Measurements from ENCODE around the gene RAPGEF5. TPM values are rescaled to one million over a fixed set of nuclear protein-coding genes. Genes with fewer than 3 reads are reported as not detected.

RAPGEF5 gene, protein sequence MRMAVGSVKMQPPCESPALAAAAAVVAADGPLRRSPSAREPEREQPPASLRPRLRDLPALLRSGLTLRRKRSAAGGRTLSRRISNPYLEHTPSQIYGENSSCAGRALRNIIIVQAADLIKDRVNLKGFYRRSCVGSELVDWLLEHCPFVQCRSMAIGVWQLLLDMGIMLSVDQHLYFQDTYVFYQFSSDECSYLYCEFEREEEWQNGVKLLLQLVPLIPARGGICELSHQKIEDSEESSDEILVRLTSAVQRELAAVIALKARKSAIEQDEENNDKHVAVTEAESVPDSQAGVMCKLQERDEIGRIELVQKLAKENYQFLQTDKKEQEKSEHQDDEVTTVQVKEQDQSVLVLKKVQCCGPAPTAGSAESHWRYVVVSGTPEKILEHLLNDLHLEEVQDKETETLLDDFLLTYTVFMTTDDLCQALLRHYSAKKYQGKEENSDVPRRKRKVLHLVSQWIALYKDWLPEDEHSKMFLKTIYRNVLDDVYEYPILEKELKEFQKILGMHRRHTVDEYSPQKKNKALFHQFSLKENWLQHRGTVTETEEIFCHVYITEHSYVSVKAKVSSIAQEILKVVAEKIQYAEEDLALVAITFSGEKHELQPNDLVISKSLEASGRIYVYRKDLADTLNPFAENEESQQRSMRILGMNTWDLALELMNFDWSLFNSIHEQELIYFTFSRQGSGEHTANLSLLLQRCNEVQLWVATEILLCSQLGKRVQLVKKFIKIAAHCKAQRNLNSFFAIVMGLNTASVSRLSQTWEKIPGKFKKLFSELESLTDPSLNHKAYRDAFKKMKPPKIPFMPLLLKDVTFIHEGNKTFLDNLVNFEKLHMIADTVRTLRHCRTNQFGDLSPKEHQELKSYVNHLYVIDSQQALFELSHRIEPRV
- total RNA-seq: 29.7 TPM

DNA sequence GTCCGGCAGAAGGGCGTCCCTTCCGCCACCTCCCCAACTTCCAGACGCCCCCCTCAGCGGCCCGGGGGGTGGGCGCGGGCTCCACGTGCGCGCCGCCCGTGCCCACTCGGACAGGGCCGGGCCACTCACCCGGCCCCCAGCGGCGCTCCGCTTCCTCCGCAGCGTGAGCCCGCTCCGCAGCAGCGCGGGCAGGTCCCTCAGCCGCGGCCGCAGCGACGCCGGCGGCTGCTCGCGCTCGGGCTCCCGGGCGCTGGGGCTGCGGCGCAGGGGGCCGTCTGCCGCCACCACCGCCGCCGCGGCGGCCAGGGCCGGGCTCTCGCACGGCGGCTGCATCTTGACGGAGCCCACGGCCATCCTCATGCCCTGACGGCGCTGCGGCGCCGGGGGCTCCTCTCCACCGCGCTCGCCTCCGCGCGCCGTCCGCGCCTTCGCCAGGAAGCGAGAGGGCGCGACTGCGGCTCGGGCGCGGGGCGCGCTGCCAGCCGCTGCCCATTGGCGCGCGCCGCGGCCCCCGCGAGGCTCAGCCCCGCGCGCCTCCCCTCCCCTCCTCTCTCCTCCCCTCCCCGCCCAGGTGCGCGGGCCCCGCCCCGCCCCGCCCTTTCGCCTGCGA lies at the start of gene RAPGEF5:
TSS of gene RAPGEF5 (minus strand) at position 454 of the 610 bp plus-strand sequence. CDS start at position 360, 94 bp downstream.
- H3K4me3 ChIP-seq (ENCODE audit: low read length in 3 of 3): peak within 1 kb of the TSS; percentile 48 to 51 (median 49)
- no peak within 1 kb of the TSS for H3K9ac ChIP-seq (ENCODE audit: low read depth in 1 of 3, low read length in 3 of 3)
- H3K27ac ChIP-seq (ENCODE audit: low read depth, low read length): no peak within 1 kb of the TSS
- no peaks in the 10 kb centered on the region for H3K36me3 ChIP-seq (ENCODE audit: control insufficient read depth in 3 of 3, insufficient read depth in 3 of 3, low read length in 3 of 3)
- peaks cover 4 to 11% (median 7%) of the 10 kb centered on the region in 3 donors for H3K27me3 ChIP-seq (ENCODE audit: control insufficient read depth in 3 of 3, insufficient read depth in 3 of 3, low read length in 3 of 3)
- H3K9me3 ChIP-seq (ENCODE audit: control insufficient read depth in 3 of 3, low read length in 3 of 3): no peaks in the 10 kb centered on the region
- H3K4me1 ChIP-seq (ENCODE audit: control insufficient read depth in 3 of 3, insufficient read depth in 3 of 3, low read length in 3 of 3): peaks cover 4 to 5% (median 5%) of the 10 kb centered on the region in 3 donors

DNA sequence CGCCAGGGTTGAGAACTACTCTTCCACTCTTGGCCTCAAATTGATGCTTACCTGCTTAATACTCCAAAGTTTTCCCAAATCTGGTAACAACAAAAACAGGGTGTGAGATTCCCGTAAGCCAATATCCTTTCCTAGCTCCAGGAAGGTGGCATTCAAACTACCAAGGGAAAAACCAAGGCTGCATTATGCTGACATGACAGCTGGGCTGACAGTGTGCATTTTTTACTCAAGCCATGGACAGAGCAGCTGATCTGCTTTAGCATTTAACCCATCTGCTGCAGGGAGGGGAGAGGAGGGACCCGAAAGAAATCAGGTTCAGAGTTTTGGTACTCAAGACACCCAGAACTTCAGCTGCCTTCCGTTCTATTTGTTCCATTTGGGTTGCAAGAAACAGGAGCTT lies 49.8 kb upstream of the RAPGEF5 start:
- Histone ChIP-seq H3K9ac (ENCODE audit: low read depth in 1 of 3, low read length in 3 of 3) (no peak overlapping the region), H3K4me3 (ENCODE audit: low read length in 3 of 3) (no peak overlapping the region), H3K27me3 (ENCODE audit: control insufficient read depth in 3 of 3, insufficient read depth in 3 of 3, low read length in 3 of 3) (no peaks in the 10 kb centered on the region), H3K27ac (ENCODE audit: low read depth, low read length) (no peak overlapping the region), H3K9me3 (ENCODE audit: control insufficient read depth in 3 of 3, low read length in 3 of 3) (no peaks in the 10 kb centered on the region), H3K36me3 (ENCODE audit: control insufficient read depth in 3 of 3, insufficient read depth in 3 of 3, low read length in 3 of 3) (no peaks in the 10 kb centered on the region), H3K4me1 (ENCODE audit: control insufficient read depth in 3 of 3, insufficient read depth in 3 of 3, low read length in 3 of 3) (no peaks in the 10 kb centered on the region)

DNA sequence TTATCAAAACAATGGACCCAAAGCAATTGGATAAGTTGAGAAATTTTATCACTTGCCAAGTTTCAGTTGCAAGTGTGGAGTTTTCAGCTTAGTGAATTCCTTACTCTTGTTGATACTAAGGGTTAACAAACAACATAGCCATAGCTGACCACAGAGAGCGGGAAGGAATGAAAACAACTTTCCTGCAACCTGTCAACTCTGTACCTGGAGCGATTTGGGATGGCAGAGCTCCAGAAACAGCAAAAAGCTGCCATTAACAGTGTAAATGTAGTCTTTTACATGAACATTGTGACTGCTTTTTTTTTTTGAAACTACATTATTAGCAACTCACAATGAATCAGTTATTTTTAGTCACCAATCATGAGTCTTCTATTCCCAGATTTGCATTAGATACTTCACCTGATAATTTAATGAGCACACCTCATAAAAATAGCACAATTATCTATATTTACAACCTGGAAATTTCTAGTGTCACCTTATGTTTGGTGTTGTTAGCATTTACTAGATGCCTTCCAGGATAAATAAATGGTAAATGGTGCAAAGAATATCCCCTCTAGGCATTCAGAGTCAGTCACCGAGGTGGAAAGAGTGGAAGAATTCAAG lies 47.6 kb upstream of the RAPGEF5 start:
- Histone ChIP-seq H3K9me3 (ENCODE audit: control insufficient read depth in 3 of 3, low read length in 3 of 3) (no peaks in the 10 kb centered on the region), H3K36me3 (ENCODE audit: control insufficient read depth in 3 of 3, insufficient read depth in 3 of 3, low read length in 3 of 3) (no peaks in the 10 kb centered on the region), H3K27ac (ENCODE audit: low read depth, low read length) (no peak overlapping the region), H3K9ac (ENCODE audit: low read depth in 1 of 3, low read length in 3 of 3) (no peak overlapping the region), H3K4me3 (ENCODE audit: low read length in 3 of 3) (no peak overlapping the region), H3K27me3 (ENCODE audit: control insufficient read depth in 3 of 3, insufficient read depth in 3 of 3, low read length in 3 of 3) (no peaks in the 10 kb centered on the region), H3K4me1 (ENCODE audit: control insufficient read depth in 3 of 3, insufficient read depth in 3 of 3, low read length in 3 of 3) (no peaks in the 10 kb centered on the region)

DNA sequence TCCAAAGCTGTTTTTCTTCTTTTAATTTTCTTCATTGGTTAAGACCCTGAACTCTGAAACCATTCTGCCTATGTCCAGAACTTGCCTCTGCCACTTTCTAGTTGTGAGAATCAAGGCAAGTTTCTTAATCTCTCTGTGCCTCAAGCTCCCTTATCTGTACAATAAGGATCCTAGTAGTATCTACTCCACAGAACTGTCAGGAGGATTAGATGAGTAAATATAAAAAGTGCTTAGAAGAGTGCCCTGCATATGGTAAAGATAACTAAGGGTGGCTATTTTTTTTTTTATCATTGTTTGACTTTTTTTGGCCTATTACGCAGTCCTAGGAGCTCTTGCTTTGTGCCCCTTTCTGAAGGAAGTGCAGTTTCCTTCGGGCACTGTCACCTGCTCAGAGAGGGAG lies 46.4 kb upstream of the RAPGEF5 start:
- Histone ChIP-seq H3K4me1 (ENCODE audit: control insufficient read depth in 3 of 3, insufficient read depth in 3 of 3, low read length in 3 of 3) (no peaks in the 10 kb centered on the region), H3K27me3 (ENCODE audit: control insufficient read depth in 3 of 3, insufficient read depth in 3 of 3, low read length in 3 of 3) (no peaks in the 10 kb centered on the region), H3K9ac (ENCODE audit: low read depth in 1 of 3, low read length in 3 of 3) (no peak overlapping the region), H3K36me3 (ENCODE audit: control insufficient read depth in 3 of 3, insufficient read depth in 3 of 3, low read length in 3 of 3) (no peaks in the 10 kb centered on the region), H3K9me3 (ENCODE audit: control insufficient read depth in 3 of 3, low read length in 3 of 3) (no peaks in the 10 kb centered on the region), H3K4me3 (ENCODE audit: low read length in 3 of 3) (no peak overlapping the region), H3K27ac (ENCODE audit: low read depth, low read length) (no peak overlapping the region)

DNA sequence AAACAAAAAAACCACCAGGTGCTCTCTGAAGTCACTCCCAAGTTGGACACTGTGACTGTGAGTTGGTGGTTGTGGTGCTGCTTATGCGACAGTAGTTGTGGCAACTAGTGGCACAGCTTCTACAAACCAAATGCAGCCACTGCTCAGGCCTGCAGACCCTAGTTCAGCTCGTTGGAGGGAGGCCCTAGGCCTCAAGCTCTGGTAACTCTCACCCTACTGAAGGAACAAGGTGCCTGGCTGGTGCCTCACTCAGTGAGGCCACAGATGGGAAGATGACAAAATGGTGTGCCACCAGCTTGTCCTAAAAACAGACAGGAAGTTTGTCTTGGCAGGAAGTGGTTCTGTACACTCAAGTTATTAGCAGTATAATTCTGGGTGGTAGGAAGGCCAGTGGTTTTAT lies 45.3 kb upstream of the RAPGEF5 start:
- no peaks in the 10 kb centered on the region for H3K36me3 ChIP-seq (ENCODE audit: control insufficient read depth in 3 of 3, insufficient read depth in 3 of 3, low read length in 3 of 3)
- H3K27me3 ChIP-seq (ENCODE audit: control insufficient read depth in 3 of 3, insufficient read depth in 3 of 3, low read length in 3 of 3): no peaks in the 10 kb centered on the region
- H3K4me3 ChIP-seq (ENCODE audit: low read length in 3 of 3): no peak overlapping the region
- H3K4me1 ChIP-seq (ENCODE audit: control insufficient read depth in 3 of 3, insufficient read depth in 3 of 3, low read length in 3 of 3): no peaks in the 10 kb centered on the region
- H3K27ac ChIP-seq (ENCODE audit: low read depth, low read length): no peak overlapping the region
- no peak overlapping the region for H3K9ac ChIP-seq (ENCODE audit: low read depth in 1 of 3, low read length in 3 of 3)
- no peaks in the 10 kb centered on the region for H3K9me3 ChIP-seq (ENCODE audit: control insufficient read depth in 3 of 3, low read length in 3 of 3)

DNA sequence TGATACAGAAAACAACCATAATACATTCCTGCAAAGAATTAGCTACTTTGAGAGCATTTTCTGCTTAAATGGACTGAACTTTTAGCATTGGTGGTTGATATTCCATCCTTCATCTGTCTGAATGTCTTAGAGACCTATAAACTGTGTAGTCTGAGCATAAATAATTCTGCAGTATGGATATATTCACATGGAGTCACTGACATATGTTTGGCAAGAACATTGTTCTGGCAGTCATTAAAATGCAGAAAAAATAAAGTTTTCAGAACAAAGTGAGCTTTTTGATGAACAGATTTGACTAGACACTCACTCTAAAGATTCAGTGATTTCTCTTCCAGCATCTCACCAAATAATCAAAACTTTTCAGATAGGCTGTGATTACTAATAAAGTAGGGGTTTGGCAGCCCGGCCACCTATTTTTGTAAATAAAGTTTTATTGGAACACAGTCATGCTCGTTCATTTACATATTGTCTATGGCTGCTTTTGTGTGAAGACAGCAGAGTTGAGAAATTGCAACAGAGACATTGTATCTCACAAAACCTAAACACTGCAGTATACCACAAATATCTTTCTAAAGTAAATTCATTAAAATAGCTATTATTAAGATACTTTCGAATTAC lies 44.1 kb upstream of the RAPGEF5 start:
- Histone ChIP-seq H3K4me3 (ENCODE audit: low read length in 3 of 3) (no peak overlapping the region), H3K9ac (ENCODE audit: low read depth in 1 of 3, low read length in 3 of 3) (no peak overlapping the region), H3K27ac (ENCODE audit: low read depth, low read length) (no peak overlapping the region), H3K36me3 (ENCODE audit: control insufficient read depth in 3 of 3, insufficient read depth in 3 of 3, low read length in 3 of 3) (no peaks in the 10 kb centered on the region), H3K9me3 (ENCODE audit: control insufficient read depth in 3 of 3, low read length in 3 of 3) (no peaks in the 10 kb centered on the region), H3K27me3 (ENCODE audit: control insufficient read depth in 3 of 3, insufficient read depth in 3 of 3, low read length in 3 of 3) (no peaks in the 10 kb centered on the region), H3K4me1 (ENCODE audit: control insufficient read depth in 3 of 3, insufficient read depth in 3 of 3, low read length in 3 of 3) (no peaks in the 10 kb centered on the region)

DNA sequence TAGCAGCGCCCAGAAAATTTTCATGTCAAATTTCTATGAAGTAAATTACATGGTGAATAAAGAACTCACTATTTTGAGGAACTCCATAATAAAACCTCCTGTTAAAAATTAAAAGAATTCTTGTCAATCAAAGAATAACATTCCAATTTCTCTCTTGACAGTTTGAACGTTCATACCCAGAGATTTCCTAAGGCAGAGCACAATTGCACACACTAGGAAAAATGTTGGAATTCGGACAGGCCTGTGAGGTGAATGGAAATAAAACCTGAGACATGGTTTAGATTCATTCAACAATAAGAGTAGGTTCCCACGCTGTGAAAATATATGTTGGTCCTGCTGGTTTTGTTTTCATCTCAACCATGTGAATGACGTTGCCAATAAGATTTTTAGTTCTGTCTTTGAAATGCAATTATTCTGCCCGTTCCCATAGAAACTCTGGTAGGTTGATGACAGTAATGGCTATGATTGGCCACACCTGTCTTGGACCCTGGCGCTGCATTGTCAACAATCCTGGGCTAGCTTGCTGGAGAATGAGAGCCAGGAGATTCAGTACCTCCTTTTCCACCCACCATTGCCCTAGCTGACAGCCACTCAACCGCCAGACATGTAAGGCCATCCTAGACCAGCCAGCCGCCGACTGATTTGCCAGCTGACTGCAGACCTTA lies 43.3 kb upstream of the RAPGEF5 start:
- H3K4me3 ChIP-seq (ENCODE audit: low read length in 3 of 3): no peak overlapping the region
- no peaks in the 10 kb centered on the region for H3K4me1 ChIP-seq (ENCODE audit: control insufficient read depth in 3 of 3, insufficient read depth in 3 of 3, low read length in 3 of 3)
- no peak overlapping the region for H3K9ac ChIP-seq (ENCODE audit: low read depth in 1 of 3, low read length in 3 of 3)
- no peaks in the 10 kb centered on the region for H3K36me3 ChIP-seq (ENCODE audit: control insufficient read depth in 3 of 3, insufficient read depth in 3 of 3, low read length in 3 of 3)
- no peak overlapping the region for H3K27ac ChIP-seq (ENCODE audit: low read depth, low read length)
- H3K9me3 ChIP-seq (ENCODE audit: control insufficient read depth in 3 of 3, low read length in 3 of 3): no peaks in the 10 kb centered on the region
- no peaks in the 10 kb centered on the region for H3K27me3 ChIP-seq (ENCODE audit: control insufficient read depth in 3 of 3, insufficient read depth in 3 of 3, low read length in 3 of 3)

DNA sequence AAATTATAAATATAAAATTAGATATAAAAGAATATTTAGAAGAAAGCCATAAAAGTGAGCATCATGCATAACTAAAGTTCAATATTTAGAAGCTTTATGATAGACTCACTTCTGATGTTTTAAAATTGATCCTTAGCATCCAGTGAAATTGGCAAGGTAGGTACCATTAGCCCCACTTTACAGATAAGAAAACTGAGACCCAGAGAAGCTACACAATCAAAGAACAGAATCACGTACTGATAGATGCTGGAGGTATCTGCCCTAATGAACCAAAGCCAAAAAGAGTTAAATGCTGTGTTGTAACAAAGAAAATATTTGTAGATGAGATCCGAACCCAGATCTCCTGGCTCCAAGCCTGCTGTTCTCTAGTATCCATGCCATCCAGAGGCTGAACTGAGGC lies 42.6 kb upstream of the RAPGEF5 start:
- Histone ChIP-seq H3K4me1 (ENCODE audit: control insufficient read depth in 3 of 3, insufficient read depth in 3 of 3, low read length in 3 of 3) (no peaks in the 10 kb centered on the region), H3K9ac (ENCODE audit: low read depth in 1 of 3, low read length in 3 of 3) (no peak overlapping the region), H3K27ac (ENCODE audit: low read depth, low read length) (no peak overlapping the region), H3K36me3 (ENCODE audit: control insufficient read depth in 3 of 3, insufficient read depth in 3 of 3, low read length in 3 of 3) (no peaks in the 10 kb centered on the region), H3K9me3 (ENCODE audit: control insufficient read depth in 3 of 3, low read length in 3 of 3) (no peaks in the 10 kb centered on the region), H3K4me3 (ENCODE audit: low read length in 3 of 3) (no peak overlapping the region), H3K27me3 (ENCODE audit: control insufficient read depth in 3 of 3, insufficient read depth in 3 of 3, low read length in 3 of 3) (no peaks in the 10 kb centered on the region)

DNA sequence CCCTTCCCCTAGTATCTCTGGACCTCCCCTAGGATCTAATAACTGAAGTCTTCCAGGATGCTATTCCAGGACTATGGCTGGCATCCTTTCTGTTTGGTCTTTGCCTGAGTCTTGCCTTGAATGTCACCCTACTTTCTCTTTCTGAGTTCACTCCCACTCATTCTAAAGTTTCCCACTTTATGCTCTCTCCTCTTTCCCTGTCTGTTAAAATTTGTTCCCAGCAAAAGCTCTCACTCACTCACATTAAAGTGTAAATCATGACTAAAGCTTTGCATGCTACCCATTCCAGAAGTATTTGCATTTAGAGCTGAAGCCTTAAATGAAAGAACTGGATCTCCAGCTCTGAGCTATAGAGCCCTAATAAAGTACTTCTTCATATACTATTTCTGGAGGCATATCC lies 42.1 kb upstream of the RAPGEF5 start:
- Histone ChIP-seq H3K4me1 (ENCODE audit: control insufficient read depth in 3 of 3, insufficient read depth in 3 of 3, low read length in 3 of 3) (no peaks in the 10 kb centered on the region), H3K9me3 (ENCODE audit: control insufficient read depth in 3 of 3, low read length in 3 of 3) (no peaks in the 10 kb centered on the region), H3K36me3 (ENCODE audit: control insufficient read depth in 3 of 3, insufficient read depth in 3 of 3, low read length in 3 of 3) (no peaks in the 10 kb centered on the region), H3K27ac (ENCODE audit: low read depth, low read length) (no peak overlapping the region), H3K4me3 (ENCODE audit: low read length in 3 of 3) (no peak overlapping the region), H3K9ac (ENCODE audit: low read depth in 1 of 3, low read length in 3 of 3) (no peak overlapping the region), H3K27me3 (ENCODE audit: control insufficient read depth in 3 of 3, insufficient read depth in 3 of 3, low read length in 3 of 3) (no peaks in the 10 kb centered on the region)

Data from skeletal muscle tissue (tissue), 4 donors.